B cell (primary cell): Measurements from ENCODE around the gene GPRC6A. TPM values are rescaled to one million over a fixed set of nuclear protein-coding genes. Genes with fewer than 3 reads are reported as not detected.

ENCODE experiments used
- ATAC-seq: fragments of 200-7000 bp; cut with Tn5 transposase; one replicate; pipeline ENCODE4 v1.10.0; 2021; ENCODE audit warnings: low read depth, mild to moderate bottlenecking, moderate number of reproducible peaks, moderate library complexity
- CTCF ChIA-PET: fragments of 350-600 bp; sonication (Branson Sonifier 250); formaldehyde crosslinking; loops from one replicate; lab custom pipeline; 2021; ENCODE audit warnings: antibody characterized with exemption, inconsistent platforms; lab: Charles Lee
- POLR2A ChIA-PET: fragments of 350-600 bp; sonication (Branson Sonifier 250); formaldehyde crosslinking; loops from one replicate; lab custom pipeline; 2021; ENCODE audit warnings: antibody characterized with exemption; lab: Charles Lee
- DNase-seq: peaks from one replicate; pipeline ENCODE4 v3.0.0; 2013
- H2AFZ ChIP-seq: 2 replicates; pipeline ENCODE4 v1.6.1; 2012; ENCODE audit warnings: mild to moderate bottlenecking, low read depth, low read length; ENCODE audit not compliant: insufficient read depth, poor library complexity, severe bottlenecking
- H3K27ac ChIP-seq, 2 donors: 1 replicate in 1 of 2; 2 replicates in 1 of 2; pipeline ENCODE4 v1.5.1; 2012 to 2013; ENCODE audit warnings: low read length in 2 of 2, mild to moderate bottlenecking in 2 of 2, moderate library complexity in 1 of 2
- H3K27me3 ChIP-seq, 4 experiments: fragments of 200-600 bp in 1 of 4; sonication (generic) in 1 of 4; replicated peaks in 1 of 4; 1 replicate in 2 of 4; 2 replicates in 2 of 4; pipeline versions ENCODE4 v1.6.1 to v1.7.0; 2013 to 2016; ENCODE audit warnings: low read length in 3 of 4, mild to moderate bottlenecking in 2 of 4, mixed read lengths in 1 of 4, moderate library complexity in 1 of 4; ENCODE audit not compliant: insufficient read depth in 4 of 4, control insufficient read depth in 3 of 4; ENCODE audit errors: control extremely low read depth in 1 of 4
- H3K36me3 ChIP-seq, 2 experiments: replicated peaks in 1 of 2; 1 replicate in 1 of 2; 2 replicates in 1 of 2; pipeline versions ENCODE4 v1.6.1 to v1.7.1; 2013; ENCODE audit warnings: low read length in 1 of 2; ENCODE audit not compliant: insufficient read depth in 2 of 2, control insufficient read depth in 1 of 2; ENCODE audit errors: control extremely low read depth in 1 of 2, extremely low read depth in 1 of 2
- H3K4me1 ChIP-seq, 2 donors: fragments of 200-600 bp in 1 of 2; sonication (generic) in 1 of 2; 1 replicate in 1 of 2; 2 replicates in 1 of 2; pipeline versions ENCODE4 v1.5.1 to v1.6.1; 2013 to 2017; ENCODE audit warnings: low read length in 2 of 2; ENCODE audit not compliant: control insufficient read depth in 2 of 2, insufficient read depth in 2 of 2
- H3K4me2 ChIP-seq: replicated peaks from 2 replicates; pipeline ENCODE3; 2012; ENCODE audit warnings: mild to moderate bottlenecking, low read depth, low read length; ENCODE audit not compliant: poor library complexity, severe bottlenecking
- H3K4me3 ChIP-seq, 5 experiments: fragments of 200-600 bp in 1 of 5; sonication (generic) in 1 of 5; 1 replicate in 3 of 5; 2 replicates in 2 of 5; pipeline versions ENCODE4 v1.5.1 to v1.7.0; 2011 to 2016; ENCODE audit warnings: low read length in 4 of 5, mild to moderate bottlenecking in 4 of 5, low read depth in 2 of 5, control low read depth in 1 of 5, moderate library complexity in 1 of 5; ENCODE audit not compliant: insufficient read depth in 1 of 5; ENCODE audit errors: control extremely low read depth in 1 of 5, extremely low read depth in 1 of 5
- H3K79me2 ChIP-seq: fragments of 200-600 bp; sonication (generic); one replicate; pipeline ENCODE4 v1.6.0; 2016; ENCODE audit warnings: low read length; ENCODE audit not compliant: control insufficient read depth, insufficient read depth
- H3K9ac ChIP-seq: fragments of 200-600 bp; sonication (generic); 2 replicates; pipeline ENCODE4 v1.6.1; 2017; ENCODE audit warnings: mild to moderate bottlenecking, low read length, moderate library complexity
- H3K9me3 ChIP-seq, 3 donors: one replicate each; pipeline versions ENCODE4 v1.6.1 to v1.7.1; 2013; ENCODE audit warnings: low read length in 2 of 3; ENCODE audit not compliant: control insufficient read depth in 2 of 3, insufficient read depth in 1 of 3; ENCODE audit errors: control extremely low read depth in 1 of 3
- H4K20me1 ChIP-seq: 2 replicates; pipeline ENCODE4 v1.6.0; 2012; ENCODE audit warnings: mild to moderate bottlenecking, low read length; ENCODE audit not compliant: insufficient read depth, control insufficient read depth, poor library complexity, severe bottlenecking
- H3K27ac Mint-ChIP-seq: one replicate; pipeline ENCODE4 v1.8.0; 2021; ENCODE audit warnings: mixed read lengths
- H3K27me3 Mint-ChIP-seq: one replicate; pipeline ENCODE4 v1.8.0; 2021; ENCODE audit warnings: mixed read lengths
- H3K4me1 Mint-ChIP-seq: one replicate; pipeline ENCODE4 v1.8.0; 2021; ENCODE audit warnings: mixed read lengths
- H3K4me3 Mint-ChIP-seq: one replicate; pipeline ENCODE4 v1.8.0; 2021; ENCODE audit warnings: mixed read lengths
- H3K9me3 Mint-ChIP-seq: one replicate; pipeline ENCODE4 v1.8.0; 2022; ENCODE audit warnings: mixed read lengths; ENCODE audit not compliant: insufficient read depth
- EZH2 ChIP-seq: IDR thresholded peaks from 2 replicates; pipeline ENCODE4 v1.6.1; 2012; ENCODE audit warnings: borderline replicate concordance, low read depth, mild to moderate bottlenecking, moderate library complexity, low read length; ENCODE audit not compliant: insufficient read depth, poor library complexity, severe bottlenecking
- WGBS: methylation state at CpG from one replicate; pipeline ENCODE4 v1.1.5; 2013; ENCODE audit warnings: missing lambda C conversion rate; ENCODE audit not compliant: insufficient coverage; 5-methylcytosine and 5-hydroxymethylcytosine counted together
- intact Hi-C: fragments of 100-400 bp; cut with micrococcal nuclease; formaldehyde crosslinking; loops from one replicate; pipeline ENCODE4 v1.10.0; 2022
- polyA plus RNA-seq: library from polyadenylated mRNA; depleted of rRNA; stranded (reverse); fragments of >200 nt; gene quantifications from 2 replicates; pipeline ENCODE4 v1.2.3, GENCODE V29; 2012
- total RNA-seq, 2 donors: library from RNA; stranded (reverse); fragments of 120-200 nt in 1 of 2; gene quantifications; 1 replicate in 1 of 2; 2 replicates in 1 of 2; pipeline versions ENCODE4 v1.2.3 to v1.2.4, GENCODE V29; 2013 to 2022
- TF ChIP-seq, protein P1 (sequence below): fragments of 200-600 bp; IDR thresholded peaks from one replicate; pipeline ENCODE4 v1.8.0; 2022; ENCODE audit warnings: antibody characterized with exemption, mild to moderate bottlenecking

The GPRC6A gene
- total and polyA plus RNA-seq, 2 donors (not counting 1 experiment from before 2014, with no cell fraction given), result not detected

- Histone ChIP-seq H3K4me3 (no peak overlapping the region), H4K20me1 (no peaks in the 10 kb centered on the region), H2AFZ (no peak overlapping the region), H3K79me2 (no peaks in the 10 kb centered on the region), H3K9ac (no peak overlapping the region), H3K27me3 (peaks cover 0 to 36% (median 26%) of the 10 kb centered on the region in 4 experiments), H3K36me3 (no peaks in the 10 kb centered on the region), H3K4me1 (peaks cover 9 to 19% of the 10 kb centered on the region in 2 donors), H3K9me3 (peaks cover 0 to 5% (median 0%) of the 10 kb centered on the region in 3 donors), H3K4me2 (no peak overlapping the region), H3K27ac (no peak overlapping the region)
- H3K4me1 Mint-ChIP-seq, result peaks cover 14% of the 10 kb centered on the region
- no peak overlapping the region for H3K4me3 Mint-ChIP-seq
- ChIA-PET POLR2A (no interaction called here), CTCF (no interaction called here)
- 100% methylated on average over 7 of the region's 11 CpGs for WGBS
- ATAC-seq (no peak), DNase-seq (no peak)
- intact Hi-C loops, result no loop called here
- peaks cover 51% of the 10 kb centered on the region for H3K27me3 Mint-ChIP-seq
- H3K27ac Mint-ChIP-seq, result no peak overlapping the region
- no peaks in the 10 kb centered on the region for H3K9me3 Mint-ChIP-seq
- TF ChIP-seq, protein P1, sequence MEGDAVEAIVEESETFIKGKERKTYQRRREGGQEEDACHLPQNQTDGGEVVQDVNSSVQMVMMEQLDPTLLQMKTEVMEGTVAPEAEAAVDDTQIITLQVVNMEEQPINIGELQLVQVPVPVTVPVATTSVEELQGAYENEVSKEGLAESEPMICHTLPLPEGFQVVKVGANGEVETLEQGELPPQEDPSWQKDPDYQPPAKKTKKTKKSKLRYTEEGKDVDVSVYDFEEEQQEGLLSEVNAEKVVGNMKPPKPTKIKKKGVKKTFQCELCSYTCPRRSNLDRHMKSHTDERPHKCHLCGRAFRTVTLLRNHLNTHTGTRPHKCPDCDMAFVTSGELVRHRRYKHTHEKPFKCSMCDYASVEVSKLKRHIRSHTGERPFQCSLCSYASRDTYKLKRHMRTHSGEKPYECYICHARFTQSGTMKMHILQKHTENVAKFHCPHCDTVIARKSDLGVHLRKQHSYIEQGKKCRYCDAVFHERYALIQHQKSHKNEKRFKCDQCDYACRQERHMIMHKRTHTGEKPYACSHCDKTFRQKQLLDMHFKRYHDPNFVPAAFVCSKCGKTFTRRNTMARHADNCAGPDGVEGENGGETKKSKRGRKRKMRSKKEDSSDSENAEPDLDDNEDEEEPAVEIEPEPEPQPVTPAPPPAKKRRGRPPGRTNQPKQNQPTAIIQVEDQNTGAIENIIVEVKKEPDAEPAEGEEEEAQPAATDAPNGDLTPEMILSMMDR, result no peak
- TF ChIP-seq EZH2, result no peak
Observed at GRCh38 chr6:116763906-116764628, 64.8 kb downstream of the GPRC6A start.

GRCh38 chr6:116763048-116763447 lies 65.8 kb downstream of the GPRC6A start:
- Histone ChIP-seq H4K20me1 (no peaks in the 10 kb centered on the region), H3K27ac (no peak overlapping the region), H3K9me3 (peaks cover 0 to 5% (median 0%) of the 10 kb centered on the region in 3 donors), H3K36me3 (no peaks in the 10 kb centered on the region), H3K4me2 (no peak overlapping the region), H3K4me3 (no peak overlapping the region), H3K79me2 (no peaks in the 10 kb centered on the region), H3K9ac (no peak overlapping the region), H3K4me1 (peaks cover 9 to 19% of the 10 kb centered on the region in 2 donors), H3K27me3 (peaks cover 0 to 39% (median 26%) of the 10 kb centered on the region in 4 experiments), H2AFZ (no peak overlapping the region)
- intact Hi-C loops, result no loop called here
- DNase-seq (no peak), ATAC-seq (no peak)
- Mint-ChIP-seq H3K27me3 (peaks cover 50% of the 10 kb centered on the region), H3K4me1 (peaks cover 14% of the 10 kb centered on the region), H3K9me3 (no peaks in the 10 kb centered on the region), H3K4me3 (no peak overlapping the region), H3K27ac (no peak overlapping the region)
- POLR2A ChIA-PET, result no interaction called here
- TF ChIP-seq, protein P1, result no peak
- TF ChIP-seq EZH2, result no peak
- CTCF ChIA-PET, result no interaction called here
